Large intestine (tissue), 3 donors: ENCODE measurements around the gene FRMD4A. TPM values are rescaled to one million over a fixed set of nuclear protein-coding genes. Genes with fewer than 3 reads are reported as not detected.

Experiments used
- DNase-seq, 2 donors: peaks; one replicate each; pipeline versions ENCODE4 v3.0.0 to v3.0.0-alpha.2; 2013
- H3K27ac ChIP-seq: one replicate; pipeline ENCODE4 v1.5.1; 2013; ENCODE audit warnings: low read length
- H3K27me3 ChIP-seq: 2 replicates; pipeline ENCODE4 v1.6.1; 2013; ENCODE audit warnings: low read length; ENCODE audit not compliant: control insufficient read depth, insufficient read depth
- H3K36me3 ChIP-seq: 2 replicates; pipeline ENCODE4 v1.6.1; 2013; ENCODE audit warnings: low read length; ENCODE audit not compliant: control insufficient read depth, insufficient read depth
- H3K4me1 ChIP-seq: one replicate; pipeline ENCODE4 v1.6.1; 2013; ENCODE audit warnings: low read length; ENCODE audit not compliant: control insufficient read depth, insufficient read depth
- H3K4me3 ChIP-seq: one replicate; pipeline ENCODE4 v1.5.1; 2013; ENCODE audit warnings: low read length
- H3K9me3 ChIP-seq: one replicate; pipeline ENCODE4 v1.6.1; 2013; ENCODE audit warnings: mild to moderate bottlenecking, low read depth, low read length, moderate library complexity; ENCODE audit not compliant: control insufficient read depth
- WGBS: methylation state at CpG from one replicate; pipeline ENCODE4 v1.1.5; 2013; ENCODE audit warnings: low lambda C conversion rate; ENCODE audit not compliant: insufficient coverage; 5-methylcytosine and 5-hydroxymethylcytosine counted together
- polyA plus RNA-seq: library from polyadenylated mRNA; unstranded; fragments of 120-200 nt; gene quantifications from one replicate; pipeline ENCODE4 v1.2.1, GENCODE V29; 2013

The FRMD4A gene
- polyA plus RNA-seq, 1 donor: 19.8 TPM

DNA sequence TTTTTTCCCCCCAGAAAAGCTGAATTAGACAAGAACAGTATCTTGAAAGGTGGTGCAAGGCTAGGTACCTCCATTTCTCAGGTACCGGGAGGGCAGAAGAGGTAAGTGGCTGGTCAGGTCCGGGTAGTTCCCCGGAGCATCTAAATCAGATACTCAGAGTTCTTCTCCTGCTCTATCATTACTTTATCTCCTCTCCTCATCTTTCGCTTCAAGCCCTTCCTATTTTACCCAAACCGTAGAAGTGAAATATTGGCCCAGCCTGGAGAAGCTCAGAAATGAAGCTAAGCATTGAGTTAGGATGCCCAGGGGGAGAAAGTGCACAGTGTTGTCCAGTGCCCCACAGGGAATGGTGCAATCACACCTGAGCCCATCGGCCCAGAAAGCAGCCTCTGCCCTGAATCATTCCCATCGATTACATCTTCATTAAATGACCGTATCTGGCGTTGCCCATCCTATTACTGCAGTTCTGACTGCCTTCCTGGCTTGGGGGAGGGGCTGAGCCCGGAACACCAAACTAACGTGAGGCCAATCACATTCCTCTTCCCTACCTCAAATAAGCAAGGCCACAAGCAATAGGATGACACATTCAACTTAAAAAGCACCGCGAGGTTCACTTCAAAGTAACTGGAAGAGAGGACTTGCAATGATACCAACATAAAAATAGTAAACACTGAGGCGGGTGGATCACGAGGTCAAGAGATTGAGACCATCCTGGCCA is 627.5 kb downstream of the FRMD4A start:
- WGBS: 100% methylated on average over 1 of the region's 15 CpGs
- Histone ChIP-seq H3K27me3 (no peaks in the 10 kb centered on the region), H3K27ac (no peak overlapping the region), H3K4me3 (no peak overlapping the region), H3K4me1 (peaks cover 14% of the 10 kb centered on the region), H3K36me3 (peaks cover 24% of the 10 kb centered on the region), H3K9me3 (no peaks in the 10 kb centered on the region)
- DNase-seq: no peak

DNA sequence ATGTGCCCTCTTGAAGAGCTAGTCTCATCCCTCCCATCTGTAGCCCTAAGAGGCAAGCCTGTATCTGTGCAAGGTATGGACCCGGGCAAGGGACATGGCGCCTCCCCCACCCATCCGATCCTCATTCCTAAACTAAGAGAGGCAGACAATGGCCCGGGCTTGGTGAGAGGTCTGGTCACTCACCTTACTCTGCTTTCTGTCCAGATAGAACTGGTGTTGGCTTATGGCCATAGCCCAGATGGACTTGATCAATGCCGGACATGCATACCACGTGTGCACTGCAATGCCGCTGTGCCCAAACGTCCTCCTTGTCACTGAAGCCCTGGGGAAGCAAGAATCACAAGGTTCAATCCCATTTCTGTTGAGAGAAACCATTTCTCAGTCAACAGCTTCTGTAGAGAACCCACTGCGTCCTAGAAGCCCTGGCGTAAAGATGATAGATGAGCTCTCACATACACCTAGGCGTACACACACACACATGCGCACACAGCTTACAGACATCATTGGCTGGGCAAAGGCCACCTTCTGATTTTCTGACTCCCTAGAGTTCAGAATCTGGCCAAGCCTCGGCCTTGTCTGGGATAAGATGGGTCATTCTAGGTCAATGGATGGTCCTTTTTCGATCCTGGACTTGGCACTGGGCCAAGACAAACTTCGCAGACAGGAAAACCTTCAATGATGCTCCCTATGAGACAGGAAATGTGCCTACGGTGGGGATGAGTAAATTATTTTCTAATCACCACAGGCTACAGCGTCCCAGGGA is 629.4 kb downstream of the FRMD4A start:
- Histone ChIP-seq H3K27me3 (no peaks in the 10 kb centered on the region), H3K36me3 (peaks cover 29% of the 10 kb centered on the region), H3K4me1 (peaks cover 3% of the 10 kb centered on the region), H3K4me3 (no peak overlapping the region), H3K9me3 (no peaks in the 10 kb centered on the region), H3K27ac (no peak overlapping the region)
- no peak for DNase-seq
- WGBS: no CpG with 5 or more reads among the region's 17 CpGs

DNA sequence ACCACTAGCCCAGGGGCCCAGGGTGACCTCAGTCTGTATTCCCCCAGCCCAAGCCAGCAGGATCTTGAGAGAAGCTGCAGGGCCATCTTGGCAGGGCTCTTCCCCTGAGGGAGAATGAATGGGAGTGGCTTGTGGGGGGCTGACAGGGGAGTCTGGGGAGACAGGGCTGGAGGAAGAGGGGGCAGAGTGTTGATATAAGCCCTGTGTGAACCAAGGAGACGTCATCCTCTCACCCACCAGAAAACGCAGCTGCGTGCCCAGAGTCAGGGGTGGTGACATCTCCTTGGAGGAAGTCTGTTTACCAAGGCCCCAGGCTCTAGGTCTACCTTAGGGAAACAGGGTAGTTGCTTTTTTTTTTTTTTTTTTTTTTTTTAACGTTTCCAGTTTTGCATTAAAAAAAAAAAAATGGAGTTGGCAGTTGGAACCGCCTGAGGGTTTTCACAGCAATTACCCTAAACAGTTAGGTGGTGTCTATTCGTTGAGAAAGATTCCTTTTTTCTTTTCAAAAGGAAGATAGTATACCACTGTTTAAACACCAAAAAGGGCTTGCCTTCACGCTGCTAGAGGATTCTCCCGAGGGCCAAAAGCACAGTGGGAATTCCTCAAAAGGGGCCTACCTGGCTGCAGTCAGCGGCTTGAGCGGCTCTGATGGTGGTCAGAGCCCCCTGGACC is 630.1 kb downstream of the FRMD4A start:
- 100% methylated on average over 1 of the region's 10 CpGs for WGBS

DNA sequence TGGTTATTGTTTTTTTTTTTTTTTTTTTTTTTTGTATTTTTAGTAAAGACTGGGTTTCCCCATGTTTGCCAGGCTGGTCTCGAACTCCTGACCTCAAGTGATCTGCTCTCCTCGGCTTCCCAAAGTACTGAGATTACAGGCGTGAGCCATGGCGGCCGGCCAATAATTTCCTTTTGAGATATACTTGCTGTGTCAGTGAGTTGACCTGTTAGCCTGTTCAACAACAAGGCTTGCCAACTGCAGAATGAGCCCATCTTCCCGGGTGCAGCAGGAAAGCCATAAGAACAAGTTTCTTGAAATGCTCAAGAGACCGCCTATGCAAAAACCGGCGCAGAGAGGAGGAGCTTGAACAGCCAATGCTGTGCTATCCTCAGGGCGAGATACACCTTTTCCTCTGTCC is 631.5 kb downstream of the FRMD4A start:
- no peaks in the 10 kb centered on the region for H3K9me3 ChIP-seq
- no CpG with 5 or more reads among the region's 10 CpGs for WGBS
- DNase-seq: no peak
- no peaks in the 10 kb centered on the region for H3K4me1 ChIP-seq
- H3K36me3 ChIP-seq: peaks cover 36% of the 10 kb centered on the region
- no peaks in the 10 kb centered on the region for H3K27me3 ChIP-seq
- H3K27ac ChIP-seq: no peak overlapping the region
- H3K4me3 ChIP-seq: no peak overlapping the region

More for the DNA sequence above, 630.1 kb downstream of the FRMD4A start:
- Histone ChIP-seq H3K36me3 (peaks cover 33% of the 10 kb centered on the region), H3K9me3 (no peaks in the 10 kb centered on the region), H3K4me1 (no peaks in the 10 kb centered on the region), H3K27ac (no peak overlapping the region), H3K4me3 (no peak overlapping the region), H3K27me3 (no peaks in the 10 kb centered on the region)
- no peak for DNase-seq

DNA sequence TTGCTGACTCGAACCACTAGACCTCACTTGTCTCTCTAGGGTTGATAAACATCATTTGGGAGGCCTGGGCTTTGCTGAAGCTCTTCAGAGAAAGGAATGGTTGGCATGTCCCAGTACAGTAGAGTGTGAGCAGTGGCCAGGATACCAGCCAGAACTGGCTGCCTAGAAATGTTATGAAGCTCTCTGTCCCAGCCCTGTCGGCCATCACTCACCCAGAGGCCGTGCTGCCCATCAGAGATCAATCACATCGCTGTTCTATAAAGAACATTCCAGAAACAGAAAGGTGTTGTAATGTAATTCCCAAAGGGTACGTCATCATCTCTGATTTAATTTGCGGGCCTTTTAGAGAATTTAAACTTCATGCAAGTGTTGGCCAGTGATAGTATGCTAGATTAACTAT is 632.5 kb downstream of the FRMD4A start:
- no peaks in the 10 kb centered on the region for H3K9me3 ChIP-seq
- 100% methylated on average over 1 of the region's 6 CpGs for WGBS
- no peak overlapping the region for H3K27ac ChIP-seq
- no peaks in the 10 kb centered on the region for H3K4me1 ChIP-seq
- peaks cover 46% of the 10 kb centered on the region for H3K36me3 ChIP-seq
- H3K4me3 ChIP-seq: no peak overlapping the region
- H3K27me3 ChIP-seq: no peaks in the 10 kb centered on the region
- DNase-seq: no peak

DNA sequence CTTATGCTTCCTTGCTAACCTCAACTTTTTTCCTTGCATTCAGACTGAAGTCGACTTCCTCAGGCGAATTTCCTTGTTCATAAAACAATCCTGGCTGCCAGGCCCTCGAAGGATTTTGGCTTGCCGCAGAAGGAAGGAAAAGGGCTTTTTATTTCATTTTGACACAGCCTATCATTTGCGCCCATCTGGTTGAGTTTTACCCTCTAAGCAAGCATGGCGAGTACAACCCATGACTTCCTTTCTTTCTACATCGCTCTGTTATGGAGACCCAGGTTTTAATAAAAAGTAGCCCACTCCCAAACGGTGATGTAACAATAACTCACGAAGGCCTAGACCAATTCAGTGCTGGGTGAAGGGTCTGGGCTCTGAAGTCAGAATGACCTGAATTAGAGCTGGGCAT is 634.7 kb downstream of the FRMD4A start:
- Histone ChIP-seq H3K9me3 (no peaks in the 10 kb centered on the region), H3K27me3 (no peaks in the 10 kb centered on the region), H3K4me3 (no peak overlapping the region), H3K36me3 (peaks cover 58% of the 10 kb centered on the region), H3K27ac (no peak overlapping the region), H3K4me1 (no peaks in the 10 kb centered on the region)
- no peak for DNase-seq
- WGBS: no CpG with 5 or more reads among the region's 9 CpGs

DNA sequence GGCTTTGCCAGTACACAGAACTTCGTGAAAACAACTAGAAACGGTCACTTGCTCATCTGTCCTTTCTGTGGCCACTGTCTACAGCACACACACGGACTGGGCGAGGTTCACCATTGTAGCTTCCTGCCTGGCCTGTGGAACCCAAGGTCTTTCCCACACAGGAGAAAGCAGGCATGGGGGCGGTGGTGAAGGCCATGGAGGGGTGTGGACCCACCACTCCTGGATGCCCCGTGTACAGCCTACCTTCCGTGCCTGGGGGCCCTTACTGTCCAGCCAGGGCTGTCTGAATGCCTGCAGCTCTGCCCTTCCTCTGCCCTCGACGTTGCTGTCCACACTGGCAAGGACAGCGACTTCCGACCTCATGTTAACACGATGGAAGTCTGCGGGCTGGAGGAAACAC is 635.1 kb downstream of the FRMD4A start:
- Histone ChIP-seq H3K9me3 (no peaks in the 10 kb centered on the region), H3K27ac (no peak overlapping the region), H3K4me3 (no peak overlapping the region), H3K36me3 (peaks cover 55% of the 10 kb centered on the region), H3K27me3 (no peaks in the 10 kb centered on the region), H3K4me1 (no peaks in the 10 kb centered on the region)
- WGBS: no CpG with 5 or more reads among the region's 13 CpGs
- no peak for DNase-seq

DNA sequence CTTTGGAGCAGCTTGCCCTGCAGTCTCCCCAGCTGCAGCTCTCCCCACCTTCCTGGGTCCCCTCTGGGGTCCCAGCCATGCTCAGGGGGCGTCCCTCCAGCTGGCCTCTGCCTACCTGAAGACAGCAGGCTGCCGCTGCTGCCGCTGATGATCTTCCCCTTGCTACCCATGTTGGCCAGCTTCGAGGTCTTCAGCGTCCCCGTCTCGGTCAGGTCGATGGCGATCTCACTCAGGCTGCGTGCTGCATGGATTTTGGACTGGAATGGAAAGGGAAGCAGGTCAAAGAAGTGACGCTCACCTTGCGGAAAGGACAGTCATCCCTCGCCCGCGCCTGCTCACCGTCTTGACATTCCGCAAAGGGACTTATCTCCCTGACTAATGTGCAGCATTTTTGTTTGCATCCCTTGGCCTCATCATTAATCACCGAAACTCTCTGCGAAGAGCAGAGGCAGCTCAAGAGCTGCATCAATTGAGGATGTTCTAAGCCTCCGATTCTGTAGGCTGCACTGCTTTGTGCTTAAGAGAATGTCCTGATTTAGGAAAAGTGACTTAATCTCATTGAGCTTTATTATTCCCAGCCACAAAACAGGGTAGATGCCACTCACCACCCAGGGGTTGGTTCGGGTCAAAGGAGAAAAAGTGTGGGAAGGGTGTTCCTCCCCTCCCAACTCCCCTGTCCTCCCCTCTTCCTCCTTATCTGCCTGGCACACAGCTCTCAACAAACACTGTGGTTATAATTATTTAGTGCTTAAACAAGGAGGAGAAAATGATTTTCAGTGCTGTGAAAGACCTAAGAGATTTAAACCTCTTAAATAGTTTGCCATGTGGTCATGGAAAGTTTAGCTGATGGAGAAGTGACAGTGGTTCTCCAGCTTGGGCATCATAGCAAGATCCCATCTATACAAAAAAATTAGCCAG is 636.7 kb downstream of the FRMD4A start:
- WGBS: no CpG with 5 or more reads among the region's 21 CpGs
- no peaks in the 10 kb centered on the region for H3K9me3 ChIP-seq
- no peak overlapping the region for H3K27ac ChIP-seq
- peaks cover 49% of the 10 kb centered on the region for H3K36me3 ChIP-seq
- H3K4me3 ChIP-seq: no peak overlapping the region
- DNase-seq: no peak
- H3K27me3 ChIP-seq: no peaks in the 10 kb centered on the region
- H3K4me1 ChIP-seq: no peaks in the 10 kb centered on the region

DNA sequence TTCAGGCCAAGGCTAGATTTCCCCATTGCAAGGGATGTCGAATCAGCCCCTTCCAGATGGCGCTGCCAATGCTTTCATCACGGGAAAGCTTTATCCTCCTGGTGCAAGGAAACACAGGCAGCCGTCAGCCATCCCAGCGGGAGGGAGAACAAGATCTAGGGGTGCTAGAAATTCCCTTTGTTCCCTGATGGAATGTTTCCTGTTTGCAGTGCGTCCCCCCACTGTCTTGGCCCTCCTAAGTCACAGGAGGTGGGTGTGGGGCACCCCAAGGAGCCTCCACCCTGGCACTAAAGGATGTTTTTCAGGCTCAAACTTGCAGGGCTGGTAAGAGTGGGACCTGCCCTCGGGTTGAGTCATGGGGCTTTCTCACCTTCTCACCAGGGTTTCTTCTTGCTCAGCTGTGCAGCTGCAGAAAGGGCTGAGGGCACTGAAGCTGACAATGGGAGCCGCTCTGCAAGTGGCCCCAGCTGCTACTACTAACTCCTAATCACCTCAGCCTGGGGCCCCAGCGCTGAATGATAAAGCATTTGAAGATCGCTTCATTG is 640.4 kb downstream of the FRMD4A start:
- no peak overlapping the region for H3K4me3 ChIP-seq

More for the DNA sequence above, 640.4 kb downstream of the FRMD4A start:
- H3K36me3 ChIP-seq: peaks cover 38% of the 10 kb centered on the region
- DNase-seq: no peak
- H3K9me3 ChIP-seq: no peaks in the 10 kb centered on the region
- no peak overlapping the region for H3K27ac ChIP-seq
- no CpG with 5 or more reads among the region's 10 CpGs for WGBS
- H3K4me1 ChIP-seq: no peaks in the 10 kb centered on the region
- no peaks in the 10 kb centered on the region for H3K27me3 ChIP-seq
